IMR-90 (cell line): ENCODE results near the gene ARHGEF7.

ENCODE experiments used
- BHLHE40 ChIP-seq: fragments of 150-350 bp; IDR thresholded peaks from 2 replicates; pipeline ENCODE4 v1.6.1; 2016; ENCODE audit warnings: mild to moderate bottlenecking, low read depth, low read length
- CEBPB ChIP-seq: IDR thresholded peaks from 2 replicates; pipeline ENCODE4 v1.6.1; 2012; ENCODE audit warnings: low read depth, low read length, improper control_type of control experiment
- CHD1 ChIP-seq: IDR thresholded peaks from 2 replicates; pipeline ENCODE4 v1.6.1; 2012; ENCODE audit warnings: low read depth, low read length, improper control_type of control experiment
- CTCF ChIP-seq: conservative IDR thresholded peaks from 2 replicates; pipeline ENCODE4 v1.5.1; 2012; ENCODE audit warnings: mild to moderate bottlenecking, low read depth, low read length, improper control_type of control experiment
- FOS ChIP-seq: fragments of 150-350 bp; IDR thresholded peaks from 2 replicates; pipeline ENCODE4 v1.6.1; 2016; ENCODE audit warnings: low read depth, low read length
- MAZ ChIP-seq: IDR thresholded peaks from 2 replicates; pipeline ENCODE4 v1.6.1; 2012; ENCODE audit warnings: low read depth, mild to moderate bottlenecking, low read length, improper control_type of control experiment, moderate library complexity, borderline replicate concordance
- MXI1 ChIP-seq: IDR thresholded peaks from 2 replicates; pipeline ENCODE4 v1.6.1; 2012; ENCODE audit warnings: low read depth, mild to moderate bottlenecking, low read length, moderate library complexity, borderline replicate concordance
- POLR2A ChIP-seq: IDR thresholded peaks from 2 replicates; pipeline ENCODE4 v1.6.1; 2012; ENCODE audit warnings: mild to moderate bottlenecking, low read depth, low read length
- RAD21 ChIP-seq: IDR thresholded peaks from 2 replicates; pipeline ENCODE4 v1.6.1; 2012; ENCODE audit warnings: low read length, improper control_type of control experiment
- RCOR1 ChIP-seq: IDR thresholded peaks from 2 replicates; pipeline ENCODE4 v1.6.1; 2012; ENCODE audit warnings: mild to moderate bottlenecking, low read length, improper control_type of control experiment; ENCODE audit not compliant: insufficient replicate concordance
- RFX5 ChIP-seq: IDR thresholded peaks from 2 replicates; pipeline ENCODE4 v1.8.0; 2012; ENCODE audit warnings: low read depth, mild to moderate bottlenecking, low read length, moderate library complexity
- TF ChIP-seq, protein P1 (sequence below): fragments of 150-350 bp; IDR thresholded peaks from 2 replicates; pipeline ENCODE4 v1.6.1; 2017; ENCODE audit warnings: mild to moderate bottlenecking, antibody characterized with exemption, low read length, low read depth
- TF ChIP-seq, protein P2 (sequence below): fragments of 150-350 bp; IDR thresholded peaks from 2 replicates; pipeline ENCODE4 v1.6.1; 2016; ENCODE audit warnings: low read depth, mild to moderate bottlenecking, low read length, moderate library complexity, borderline replicate concordance

DNA sequence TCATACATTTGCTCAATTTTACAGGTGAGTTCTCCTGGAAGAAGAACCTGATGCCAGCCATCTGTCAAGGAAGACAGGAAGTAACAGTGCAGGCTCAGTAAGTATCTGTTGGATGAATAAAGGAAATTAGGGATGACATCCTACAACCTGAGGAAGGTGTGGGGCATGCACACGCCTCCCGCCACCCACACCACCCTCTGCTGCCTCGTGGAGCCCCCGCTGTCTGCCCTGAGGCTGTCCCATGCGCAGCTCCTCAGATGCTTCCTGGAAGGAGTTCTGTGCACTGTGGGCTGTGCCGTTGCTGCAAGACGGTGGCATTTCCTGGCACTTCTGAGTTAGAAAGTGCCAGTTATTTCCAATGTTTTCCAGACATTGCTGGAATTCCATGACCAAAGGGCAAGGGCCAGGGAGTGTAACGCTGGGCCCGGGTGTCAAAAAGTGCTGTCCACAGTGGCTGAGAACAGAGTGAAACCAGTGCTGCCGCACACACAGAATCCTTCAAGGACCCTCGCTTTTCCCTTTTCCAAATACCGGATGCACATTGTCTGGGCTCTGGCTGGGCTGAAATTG, 201.1 kb downstream of the ARHGEF7 start:
- TF ChIP-seq CHD1 (no peak), CTCF (no peak), POLR2A (no peak), MXI1 (no peak), RFX5 (no peak), CEBPB (no peak), MAZ (no peak), RAD21 (no peak), FOS (no peak), RCOR1 (no peak), BHLHE40 (no peak)
- TF ChIP-seq, protein P1, sequence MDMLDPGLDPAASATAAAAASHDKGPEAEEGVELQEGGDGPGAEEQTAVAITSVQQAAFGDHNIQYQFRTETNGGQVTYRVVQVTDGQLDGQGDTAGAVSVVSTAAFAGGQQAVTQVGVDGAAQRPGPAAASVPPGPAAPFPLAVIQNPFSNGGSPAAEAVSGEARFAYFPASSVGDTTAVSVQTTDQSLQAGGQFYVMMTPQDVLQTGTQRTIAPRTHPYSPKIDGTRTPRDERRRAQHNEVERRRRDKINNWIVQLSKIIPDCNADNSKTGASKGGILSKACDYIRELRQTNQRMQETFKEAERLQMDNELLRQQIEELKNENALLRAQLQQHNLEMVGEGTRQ = no peak
- TF ChIP-seq, protein P2, sequence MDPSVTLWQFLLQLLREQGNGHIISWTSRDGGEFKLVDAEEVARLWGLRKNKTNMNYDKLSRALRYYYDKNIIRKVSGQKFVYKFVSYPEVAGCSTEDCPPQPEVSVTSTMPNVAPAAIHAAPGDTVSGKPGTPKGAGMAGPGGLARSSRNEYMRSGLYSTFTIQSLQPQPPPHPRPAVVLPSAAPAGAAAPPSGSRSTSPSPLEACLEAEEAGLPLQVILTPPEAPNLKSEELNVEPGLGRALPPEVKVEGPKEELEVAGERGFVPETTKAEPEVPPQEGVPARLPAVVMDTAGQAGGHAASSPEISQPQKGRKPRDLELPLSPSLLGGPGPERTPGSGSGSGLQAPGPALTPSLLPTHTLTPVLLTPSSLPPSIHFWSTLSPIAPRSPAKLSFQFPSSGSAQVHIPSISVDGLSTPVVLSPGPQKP = no peak
